KBM-7 (cell line): ENCODE measurements around the gene RABGAP1L.
"Not testable (repeated sequence)": the region's sequence is repeated elsewhere in the genome, so short reads cannot be mapped to it uniquely, and the experiment has no call there.

Source experiments
- DNase-seq: peaks from one replicate; pipeline ENCODE4 v3.0.0-alpha.2; 2015
- in situ Hi-C: fragments of 300-500 bp; cut with MboI; formaldehyde crosslinking; loops from 2 replicates; pipeline ENCODE4 v1.14.3; 2020; ENCODE audit warnings: low sequenced_read_pairs, low pct_unique_long_range_greater_than_20kb, mixed read lengths

Gene RABGAP1L

DNA sequence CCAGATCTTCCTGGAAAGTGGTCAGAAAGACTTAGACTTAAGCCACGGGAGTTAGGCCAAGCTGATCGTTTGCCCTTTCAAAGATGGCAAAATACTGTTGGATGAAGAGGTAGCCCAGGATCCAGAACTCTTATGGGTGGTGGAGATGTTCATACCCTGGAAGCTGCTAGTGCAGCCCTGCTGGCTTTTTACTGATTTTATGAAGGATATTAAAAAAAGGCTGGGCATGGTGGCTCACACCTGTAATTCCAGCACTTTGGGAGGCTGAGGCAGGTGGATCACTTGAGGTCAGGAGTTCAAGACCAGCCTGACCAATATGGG is 864.6 kb downstream of the RABGAP1L start:
- DNase-seq, in situ Hi-C loops: not testable (repeated sequence)

- in situ Hi-C loops: loop anchor here (25.0 kb wide), 2 partner anchors 113 to 288 kb away; no protein-coding TSS in a partner anchor
- DNase-seq: no peak
Measured at GRCh38 chr1:175024773-175025172, 865.5 kb downstream of the RABGAP1L start.

DNA sequence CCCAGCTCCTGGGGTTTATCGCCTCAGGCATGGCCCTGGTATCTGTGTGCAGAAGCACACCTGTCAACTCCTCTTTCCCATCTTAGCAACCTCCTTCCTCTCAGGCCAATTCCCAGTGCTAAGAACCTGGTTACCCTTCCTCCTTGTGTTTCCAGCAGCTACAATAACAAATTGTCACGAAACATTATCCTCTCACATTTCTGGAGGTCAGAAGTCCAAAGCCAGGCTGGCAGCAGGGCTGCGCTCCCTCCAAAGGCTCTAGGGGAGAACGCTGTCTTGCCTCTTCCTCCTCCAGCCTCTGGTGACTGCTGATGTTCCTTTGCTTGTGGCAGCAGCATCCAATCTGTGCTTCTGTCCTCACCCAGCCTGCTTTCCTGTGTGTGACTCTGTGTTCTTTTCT is 874.6 kb downstream of the RABGAP1L start:
- DNase-seq: no peak
- in situ Hi-C loops: loop anchor here (25.0 kb wide), 2 partner anchors 103 to 278 kb away; no protein-coding TSS in a partner anchor

GRCh38 chr1:175034775-175035174 is 875.5 kb downstream of the RABGAP1L start:
- DNase-seq: no peak
- in situ Hi-C loops: loop anchor here (25.0 kb wide), 2 partner anchors 103 to 278 kb away; no protein-coding TSS in a partner anchor

DNA sequence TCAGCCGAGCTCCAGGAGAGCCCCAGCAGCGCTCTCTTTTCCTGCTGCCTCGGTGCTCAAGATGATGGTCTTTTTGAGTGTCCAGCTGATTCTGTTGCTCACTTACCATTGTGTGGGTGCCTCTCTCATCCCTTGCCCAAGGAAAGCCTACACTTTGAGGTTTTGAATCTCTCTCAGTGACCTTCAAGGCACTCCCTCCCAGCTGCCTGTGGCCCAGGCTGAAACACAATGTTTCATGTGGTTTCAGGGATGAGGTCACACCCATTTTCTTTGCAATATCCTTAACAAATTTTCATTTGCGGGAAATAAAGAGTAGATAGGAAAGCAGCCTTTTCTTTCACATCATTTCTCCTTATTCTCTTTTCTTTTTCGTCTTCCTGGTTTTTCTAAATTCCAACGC is 876.5 kb downstream of the RABGAP1L start:
- no peak for DNase-seq
- in situ Hi-C loops: loop anchor here (25.0 kb wide), 2 partner anchors 101 to 276 kb away; no protein-coding TSS in a partner anchor

DNA sequence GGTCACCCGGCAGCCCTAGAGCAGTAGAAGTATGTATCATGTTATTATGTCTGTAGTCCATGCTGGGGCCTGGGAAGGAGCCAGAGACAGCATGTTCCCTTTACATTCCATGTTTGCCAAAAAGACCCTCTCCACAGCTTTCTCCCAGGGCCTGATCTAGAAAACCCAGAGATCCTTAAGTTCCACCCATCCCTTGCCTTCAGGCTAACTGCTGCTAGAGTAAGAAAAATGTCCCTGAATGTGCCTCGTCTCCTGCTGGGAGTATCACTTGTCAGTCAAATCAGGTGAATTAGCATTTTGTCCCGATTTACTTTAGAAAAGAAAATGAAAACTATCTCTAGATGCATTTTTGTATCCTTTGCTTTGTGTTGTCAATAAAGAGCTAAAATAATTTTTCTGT is 877.2 kb downstream of the RABGAP1L start:
- in situ Hi-C loops: loop anchor here (25.0 kb wide), 2 partner anchors 101 to 276 kb away; no protein-coding TSS in a partner anchor
- no peak for DNase-seq

DNA sequence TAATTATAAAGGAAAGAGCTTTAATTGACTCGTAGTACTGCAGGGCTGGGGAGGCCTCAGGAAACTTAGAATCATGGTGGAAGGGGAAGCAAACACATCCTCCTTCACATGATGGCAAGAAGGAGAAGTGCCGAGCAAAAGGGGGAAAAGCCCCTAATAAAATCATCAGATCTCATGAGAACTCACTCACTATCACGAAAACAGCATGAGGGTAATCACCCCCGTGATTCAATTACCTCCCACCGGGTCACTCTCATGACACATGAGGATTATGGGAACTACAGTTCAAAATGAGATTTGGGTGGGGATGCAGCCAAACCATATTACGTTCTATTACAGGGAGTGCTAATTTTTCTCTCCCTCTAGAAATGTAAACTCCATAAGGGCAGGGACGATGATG is 878.1 kb downstream of the RABGAP1L start:
- in situ Hi-C loops: loop anchor here (25.0 kb wide), 2 partner anchors 100 to 275 kb away; no protein-coding TSS in a partner anchor
- DNase-seq: no peak

DNA sequence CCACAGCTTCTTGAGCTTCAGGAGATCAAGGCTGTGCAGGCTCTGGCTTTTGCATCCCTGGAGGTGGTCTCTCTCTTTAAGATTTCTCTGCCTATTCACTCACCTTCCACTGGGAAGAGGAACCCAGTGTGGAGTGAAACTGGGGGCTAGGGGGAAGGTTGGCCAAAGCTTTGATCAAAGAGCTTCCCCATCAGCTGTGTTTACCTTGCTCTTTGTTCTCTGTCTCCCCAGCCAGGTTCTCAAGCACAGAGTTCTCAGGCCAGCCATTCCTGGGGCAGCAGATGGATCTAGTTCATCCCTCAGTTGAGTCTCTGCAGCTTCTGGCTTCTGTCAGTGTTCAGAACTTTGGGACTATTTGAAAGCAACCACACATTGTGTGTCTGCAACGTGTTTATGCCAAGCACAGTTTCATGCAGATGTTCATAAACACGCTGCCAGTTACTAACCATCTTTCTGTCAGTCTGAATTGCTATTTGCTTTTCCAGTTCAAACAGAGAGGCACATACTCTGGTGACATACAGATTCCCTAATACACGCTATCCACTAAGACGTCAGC is 881.1 kb downstream of the RABGAP1L start:
- no peak for DNase-seq
- in situ Hi-C loops: loop anchor here (25.0 kb wide), 2 partner anchors 97 to 272 kb away; no protein-coding TSS in a partner anchor

DNA sequence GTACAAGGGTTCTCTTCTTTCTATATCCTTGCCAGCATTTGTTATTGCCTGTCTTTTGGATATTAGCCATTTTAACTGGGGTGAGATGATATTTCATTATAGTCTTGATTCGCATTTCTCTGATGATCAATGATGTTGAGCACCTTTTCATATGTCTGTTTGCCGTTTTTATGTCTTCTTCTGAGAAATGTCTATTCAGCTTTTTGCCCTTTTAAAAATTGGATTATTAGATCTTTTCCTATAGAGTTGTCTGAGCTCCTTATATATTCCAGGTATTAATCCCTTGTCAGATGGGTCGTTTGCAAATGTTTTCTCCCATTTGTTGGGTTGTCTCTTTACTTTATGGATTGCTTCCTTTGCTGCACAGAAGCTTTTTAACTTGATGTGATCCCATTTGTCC is 883.3 kb downstream of the RABGAP1L start:
- in situ Hi-C loops: loop anchor here (25.0 kb wide), 2 partner anchors 95 to 270 kb away; no protein-coding TSS in a partner anchor
- no peak for DNase-seq

DNA sequence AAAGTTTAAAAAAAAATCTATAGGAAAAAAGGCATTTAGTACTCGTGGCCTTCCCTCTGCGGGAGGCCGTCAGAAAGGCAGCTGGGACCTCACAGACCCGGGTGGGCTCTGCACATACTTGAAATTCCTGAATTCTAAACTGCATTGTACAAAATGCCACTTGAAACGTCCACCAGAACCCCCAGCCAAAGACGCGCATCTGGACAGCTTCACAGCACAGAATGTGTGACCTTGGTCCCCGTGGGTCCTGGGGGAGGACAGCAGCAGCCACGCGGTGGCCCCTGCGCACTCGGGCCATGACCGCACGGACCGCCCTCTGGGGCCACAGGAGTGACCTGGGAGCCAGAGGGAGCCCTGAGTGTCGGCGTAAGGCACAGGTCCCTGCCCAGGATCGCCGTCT is 884.5 kb downstream of the RABGAP1L start:
- in situ Hi-C loops: loop anchor here (25.0 kb wide), 2 partner anchors 93 to 268 kb away; no protein-coding TSS in a partner anchor
- DNase-seq: no peak

- in situ Hi-C loops: loop anchor here (25.0 kb wide), 2 partner anchors 93 to 268 kb away; no protein-coding TSS in a partner anchor
- DNase-seq: not testable (repeated sequence)
Measured at GRCh38 chr1:175044591-175044990, 885.3 kb downstream of the RABGAP1L start.
